Kidney epithelial cell (primary cell): ENCODE results near the gene NBEAL1. TPM values are rescaled to one million over a fixed set of nuclear protein-coding genes. Genes with fewer than 3 reads are reported as not detected.

Experiments
- DNase-seq: peaks from one replicate; pipeline ENCODE4 v3.0.0-alpha.2; 2010; ENCODE audit warnings: low read depth
- H3K27me3 ChIP-seq: 2 replicates; pipeline ENCODE4 v1.6.0; 2011; ENCODE audit warnings: low read length; ENCODE audit not compliant: control insufficient read depth, insufficient read depth
- H3K36me3 ChIP-seq: 2 replicates; pipeline ENCODE4 v1.5.1; 2011; ENCODE audit warnings: low read length; ENCODE audit not compliant: control insufficient read depth, insufficient read depth
- H3K4me3 ChIP-seq: 2 replicates; pipeline ENCODE4 v1.5.1; 2011; ENCODE audit warnings: low read depth, mild to moderate bottlenecking, control low read depth, low read length
- CTCF ChIP-seq: IDR thresholded peaks from 2 replicates; pipeline ENCODE4 v1.5.1; 2011; ENCODE audit warnings: mild to moderate bottlenecking, moderate library complexity, low read length, control low read depth, inconsistent platforms; ENCODE audit not compliant: insufficient read depth, poor library complexity, severe bottlenecking
- total RNA-seq: library from RNA; depleted of rRNA; stranded (reverse); fragments of >200 nt; gene quantifications from 2 replicates; pipeline ENCODE4 v1.2.3, GENCODE V29; 2015

Gene NBEAL1
- total RNA-seq, 1 donor from 2014 or later: 16.0 TPM

- H3K4me3 ChIP-seq: no peak overlapping the region
- no peaks in the 10 kb centered on the region for H3K27me3 ChIP-seq
- TF ChIP-seq CTCF: no peak
- H3K36me3 ChIP-seq: no peaks in the 10 kb centered on the region
- no peak for DNase-seq
Measured at GRCh38 chr2:203042178-203042577, 27.5 kb downstream of the NBEAL1 start.

- DNase-seq: no peak
- Histone ChIP-seq H3K4me3 (no peak overlapping the region), H3K36me3 (no peaks in the 10 kb centered on the region), H3K27me3 (no peaks in the 10 kb centered on the region)
- no peak for TF ChIP-seq CTCF
Measured at GRCh38 chr2:203043226-203043625, 28.6 kb downstream of the NBEAL1 start.

- Histone ChIP-seq H3K36me3 (no peaks in the 10 kb centered on the region), H3K4me3 (no peak overlapping the region)
Measured at GRCh38 chr2:203045867-203046266, 31.2 kb downstream of the NBEAL1 start.

GRCh38 chr2:203052539-203052938 lies 37.9 kb downstream of the NBEAL1 start:
- no peak overlapping the region for H3K4me3 ChIP-seq
- no peaks in the 10 kb centered on the region for H3K36me3 ChIP-seq
- TF ChIP-seq CTCF: no peak
- DNase-seq: no peak
- no peaks in the 10 kb centered on the region for H3K27me3 ChIP-seq

More at GRCh38 chr2:203045867-203046266, 31.2 kb downstream of the NBEAL1 start:
- H3K27me3 ChIP-seq: no peaks in the 10 kb centered on the region
- no peak for DNase-seq
- no peak for TF ChIP-seq CTCF

GRCh38 chr2:203059567-203060240 lies 45.0 kb downstream of the NBEAL1 start:
- no peaks in the 10 kb centered on the region for H3K27me3 ChIP-seq
- no peak for TF ChIP-seq CTCF
- H3K36me3 ChIP-seq: no peaks in the 10 kb centered on the region
- DNase-seq: no peak
- H3K4me3 ChIP-seq: no peak overlapping the region

- DNase-seq: peak; percentile 74
- no peak for TF ChIP-seq CTCF
- no peaks in the 10 kb centered on the region for H3K27me3 ChIP-seq
- H3K36me3 ChIP-seq: no peaks in the 10 kb centered on the region
- H3K4me3 ChIP-seq: no peak overlapping the region
Measured at GRCh38 chr2:203061346-203061745, 46.7 kb downstream of the NBEAL1 start.
